Activated B cell treated with CpG ODN at 0.5 μM for 24 hours (primary cell): ENCODE measurements around the gene PCLO. TPM values are rescaled to one million over a fixed set of nuclear protein-coding genes. Genes with fewer than 3 reads are reported as not detected.

Experiments used
- ATAC-seq: fragments of 200-7000 bp; cut with Tn5 transposase; one replicate; pipeline ENCODE4 v1.10.0; 2021; ENCODE audit warnings: low read depth, mild to moderate bottlenecking, moderate library complexity
- CTCF ChIA-PET: fragments of 350-600 bp; sonication (Branson Sonifier 250); formaldehyde crosslinking; loops from one replicate; lab custom pipeline; 2021; ENCODE audit warnings: antibody characterized with exemption; lab: Charles Lee
- POLR2A ChIA-PET: fragments of 350-600 bp; sonication (Branson Sonifier 250); formaldehyde crosslinking; loops from one replicate; lab custom pipeline; 2021; ENCODE audit warnings: antibody characterized with exemption; lab: Charles Lee
- DNase-seq: peaks from one replicate; pipeline ENCODE4 v3.0.0; 2022
- H3K27ac Mint-ChIP-seq: one replicate; pipeline ENCODE4 v1.8.0; 2020; ENCODE audit warnings: mixed read lengths
- H3K27me3 Mint-ChIP-seq: one replicate; pipeline ENCODE4 v1.8.0; 2021; ENCODE audit warnings: mixed read lengths
- H3K36me3 Mint-ChIP-seq: one replicate; pipeline ENCODE4 v1.8.0; 2021; ENCODE audit warnings: low read depth, mixed read lengths
- H3K4me1 Mint-ChIP-seq: one replicate; pipeline ENCODE4 v1.8.0; 2021; ENCODE audit warnings: mixed read lengths
- H3K4me3 Mint-ChIP-seq: one replicate; pipeline ENCODE4 v1.8.0; 2020; ENCODE audit warnings: mild to moderate bottlenecking, mixed read lengths
- H3K9me3 Mint-ChIP-seq: one replicate; pipeline ENCODE4 v1.8.0; 2020; ENCODE audit warnings: mixed read lengths
- CTCF ChIP-seq: fragments of 200-600 bp; IDR thresholded peaks from one replicate; pipeline ENCODE4 v1.8.0; 2022; ENCODE audit warnings: antibody characterized with exemption, mild to moderate bottlenecking
- intact Hi-C: fragments of 100-400 bp; cut with micrococcal nuclease; formaldehyde crosslinking; loops from one replicate; pipeline ENCODE4 v1.15.1; 2024
- total RNA-seq: library from RNA; stranded (reverse); gene quantifications from 2 replicates; pipeline ENCODE4 v1.2.3, GENCODE V29; 2022

Gene PCLO
- total RNA-seq, 1 donor from 2014 or later: 0.07 TPM

GRCh38 chr7:82840061-82840460 lies 322.6 kb downstream of the PCLO start:
- Mint-ChIP-seq H3K36me3 (no peaks in the 10 kb centered on the region), H3K4me1 (no peaks in the 10 kb centered on the region), H3K9me3 (peaks cover 4% of the 10 kb centered on the region), H3K27ac (no peak overlapping the region), H3K4me3 (no peak overlapping the region), H3K27me3 (no peaks in the 10 kb centered on the region)
- intact Hi-C loops: no loop called here
- DNase-seq: no peak
- ChIA-PET POLR2A (no interaction called here), CTCF (no interaction called here)
- no peak for ATAC-seq
- no peak for TF ChIP-seq CTCF

DNA sequence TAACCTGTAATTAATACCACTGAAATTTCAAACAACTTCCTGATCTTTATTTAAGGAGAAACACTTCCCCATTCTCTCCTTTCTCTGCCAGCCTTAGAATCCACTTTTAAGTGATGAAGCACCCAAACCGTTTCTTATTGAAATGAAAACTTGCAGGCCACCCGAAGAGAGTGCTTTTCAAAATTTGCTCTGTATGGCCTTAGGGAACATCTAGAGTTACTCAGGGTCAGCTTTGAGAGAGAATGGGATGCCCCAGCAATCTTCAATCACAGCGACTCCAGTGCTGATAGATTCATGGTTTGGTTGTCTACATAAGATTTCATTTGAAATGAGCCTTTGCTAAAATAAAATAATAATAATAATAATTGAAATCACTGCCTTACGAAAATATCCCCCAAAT lies 323.1 kb downstream of the PCLO start:
- DNase-seq (no peak), ATAC-seq (no peak)
- intact Hi-C loops: no loop called here
- no peak overlapping the region for H3K27ac Mint-ChIP-seq
- no peaks in the 10 kb centered on the region for H3K4me1 Mint-ChIP-seq
- H3K27me3 Mint-ChIP-seq: no peaks in the 10 kb centered on the region
- no peak for TF ChIP-seq CTCF
- H3K4me3 Mint-ChIP-seq: no peak overlapping the region
- CTCF ChIA-PET: no interaction called here
- POLR2A ChIA-PET: no interaction called here
- peaks cover 4% of the 10 kb centered on the region for H3K9me3 Mint-ChIP-seq
- H3K36me3 Mint-ChIP-seq: no peaks in the 10 kb centered on the region

GRCh38 chr7:82839063-82839462 lies 323.6 kb downstream of the PCLO start:
- intact Hi-C loops: no loop called here
- ATAC-seq: no peak
- Mint-ChIP-seq H3K4me1 (no peaks in the 10 kb centered on the region), H3K4me3 (no peak overlapping the region), H3K9me3 (peaks cover 4% of the 10 kb centered on the region), H3K27ac (no peak overlapping the region), H3K27me3 (no peaks in the 10 kb centered on the region), H3K36me3 (no peaks in the 10 kb centered on the region)
- ChIA-PET POLR2A (no interaction called here), CTCF (no interaction called here)
- DNase-seq: no peak
- TF ChIP-seq CTCF: no peak

DNA sequence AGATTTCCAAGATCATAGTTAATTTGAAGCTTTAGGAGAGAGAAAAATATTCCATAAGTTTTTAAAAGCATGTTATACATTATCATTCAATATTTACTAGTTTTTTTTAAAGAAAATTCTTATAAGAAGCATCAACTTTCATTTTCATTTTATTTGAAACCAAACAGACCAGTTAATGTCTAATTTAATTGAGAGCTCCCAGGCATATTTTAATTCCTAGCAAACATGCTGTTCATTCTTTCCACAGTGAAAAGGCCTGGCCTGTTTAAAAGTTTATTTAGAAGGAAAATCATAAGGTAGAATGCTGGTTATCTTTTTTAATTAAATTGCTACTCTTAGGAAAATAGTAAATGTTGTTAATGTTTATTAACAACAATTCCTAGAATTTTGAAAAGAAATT lies 324.4 kb downstream of the PCLO start:
- Mint-ChIP-seq H3K4me1 (no peaks in the 10 kb centered on the region), H3K9me3 (peaks cover 4% of the 10 kb centered on the region), H3K36me3 (no peaks in the 10 kb centered on the region), H3K27me3 (no peaks in the 10 kb centered on the region), H3K4me3 (no peak overlapping the region), H3K27ac (no peak overlapping the region)
- TF ChIP-seq CTCF: no peak
- DNase-seq (no peak), ATAC-seq (no peak)
- intact Hi-C loops: no loop called here
- POLR2A ChIA-PET: no interaction called here
- CTCF ChIA-PET: no interaction called here

DNA sequence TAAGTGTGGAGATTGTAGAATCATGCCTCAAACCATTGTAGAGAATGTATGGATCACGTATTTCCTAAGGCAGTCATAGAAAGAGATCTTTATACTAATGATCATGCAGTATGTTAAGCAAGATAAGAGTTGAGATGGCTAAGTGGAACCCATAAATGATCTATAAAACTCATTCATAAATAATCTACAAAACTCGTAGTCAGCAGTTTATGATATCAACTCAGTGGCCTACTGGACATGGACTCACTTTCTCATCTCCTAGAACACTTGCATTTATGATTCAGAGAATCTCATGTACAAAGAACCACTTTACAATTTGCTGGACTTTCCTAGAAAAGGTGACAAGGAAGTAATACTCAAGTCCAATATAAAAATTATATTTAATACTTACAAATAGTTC lies 339.6 kb downstream of the PCLO start:
- no peak overlapping the region for H3K27ac Mint-ChIP-seq
- no peak overlapping the region for H3K4me3 Mint-ChIP-seq
- no peak for TF ChIP-seq CTCF
- no peaks in the 10 kb centered on the region for H3K27me3 Mint-ChIP-seq
- intact Hi-C loops: no loop called here
- ChIA-PET CTCF (no interaction called here), POLR2A (no interaction called here)
- H3K9me3 Mint-ChIP-seq: no peaks in the 10 kb centered on the region
- ATAC-seq (no peak), DNase-seq (no peak)
- H3K4me1 Mint-ChIP-seq: no peaks in the 10 kb centered on the region
- H3K36me3 Mint-ChIP-seq: no peaks in the 10 kb centered on the region
